Lower leg skin (tissue), 4 donors: Measurements from ENCODE around the gene TBX2. TPM values are rescaled to one million over a fixed set of nuclear protein-coding genes. Genes with fewer than 3 reads are reported as not detected.

Experiments
- DNase-seq, 2 donors: peaks; one replicate each; pipeline ENCODE4 v3.0.0-alpha.2; 2019; ENCODE audit warnings: low spot score in 2 of 2
- H3K4me3 ChIP-seq: fragments of 200-600 bp; sonication (generic); 2 replicates; pipeline ENCODE4 v1.5.1; 2017; ENCODE audit warnings: mild to moderate bottlenecking, low read depth; ENCODE audit not compliant: poor library complexity, severe bottlenecking
- POLR2A ChIP-seq, 2 donors: fragments of 450-650 bp; IDR thresholded peaks; one replicate each; pipeline ENCODE4 v1.6.1; 2016 to 2017; ENCODE audit warnings: antibody characterized with exemption in 2 of 2, mild to moderate bottlenecking in 1 of 2, moderate library complexity in 1 of 2
- WGBS, 2 donors: methylation state at CpG; one replicate each; pipeline ENCODE4 v1.1.5; 2018; 5-methylcytosine and 5-hydroxymethylcytosine counted together
- intact Hi-C: fragments of 100-400 bp; cut with DNase I; formaldehyde crosslinking; loops from one replicate; pipeline ENCODE4 v1.15.0; 2023; ENCODE audit warnings: low total_unique reads
- total RNA-seq, 4 donors: library from RNA; depleted of rRNA; stranded (reverse); fragments of >200 nt; gene quantifications; one replicate each; pipeline ENCODE4 v1.1.0, GENCODE V29; 2016
- TF ChIP-seq, protein P1 (sequence below), 3 donors: fragments of 450-650 bp; IDR thresholded peaks; one replicate each; pipeline ENCODE4 v1.5.1; 2016; ENCODE audit warnings: antibody characterized with exemption in 3 of 3, mild to moderate bottlenecking in 3 of 3, moderate library complexity in 2 of 3

The TBX2 gene
- total RNA-seq, 4 donors from 2014 or later: 0.25 to 9.1 (median 5.7) TPM

DNA sequence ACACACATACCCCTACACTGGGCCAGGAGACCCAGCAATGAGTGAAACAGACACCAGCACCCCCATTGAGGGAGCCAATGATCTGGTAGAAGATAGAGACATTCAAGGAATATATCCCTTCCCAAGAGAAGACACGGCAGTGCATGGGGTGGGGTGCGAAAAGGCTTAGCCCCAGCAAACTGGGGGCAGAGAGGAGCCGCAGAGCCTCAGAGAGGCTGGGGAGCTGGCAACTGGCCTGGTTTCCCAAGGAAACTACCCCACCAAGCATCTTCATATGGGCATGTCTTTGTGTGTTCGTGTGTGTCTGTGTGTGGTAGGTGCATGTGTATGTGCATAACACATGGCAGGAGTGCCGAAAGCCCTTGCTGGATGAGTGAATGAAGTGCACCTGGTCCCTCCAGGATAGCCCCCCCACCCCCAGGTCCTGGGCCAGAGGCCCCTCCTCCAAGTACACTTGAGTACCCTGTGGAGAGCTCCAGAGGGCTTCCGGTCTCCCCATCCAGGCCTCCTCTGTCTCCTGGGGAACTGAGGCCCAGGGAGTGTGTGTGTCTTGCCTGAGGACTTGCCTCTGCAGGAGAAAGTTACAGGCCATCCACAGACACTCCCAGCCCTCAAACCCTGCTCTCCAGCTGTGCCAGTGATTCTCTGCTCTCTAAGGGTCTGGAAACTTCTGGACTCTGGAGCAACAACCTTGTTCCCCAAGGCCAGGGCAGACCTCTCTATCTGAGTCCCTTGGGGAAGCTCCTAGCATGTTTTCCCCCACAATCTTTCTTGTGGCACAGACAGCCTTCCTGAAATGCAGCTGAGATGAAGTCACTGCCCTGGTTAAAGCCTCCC is 15.9 kb downstream of the TBX2 start:
- intact Hi-C loops: loop anchor here (10.0 kb wide), 1 partner anchor 419 kb away; no protein-coding TSS in a partner anchor
- 93 to 97% methylated on average over 5 to 6 of the region's 6 CpGs for WGBS, 2 donors
- no peak for TF ChIP-seq POLR2A (IDR thresholded peaks at IDR 0.05)
- TF ChIP-seq, protein P1, sequence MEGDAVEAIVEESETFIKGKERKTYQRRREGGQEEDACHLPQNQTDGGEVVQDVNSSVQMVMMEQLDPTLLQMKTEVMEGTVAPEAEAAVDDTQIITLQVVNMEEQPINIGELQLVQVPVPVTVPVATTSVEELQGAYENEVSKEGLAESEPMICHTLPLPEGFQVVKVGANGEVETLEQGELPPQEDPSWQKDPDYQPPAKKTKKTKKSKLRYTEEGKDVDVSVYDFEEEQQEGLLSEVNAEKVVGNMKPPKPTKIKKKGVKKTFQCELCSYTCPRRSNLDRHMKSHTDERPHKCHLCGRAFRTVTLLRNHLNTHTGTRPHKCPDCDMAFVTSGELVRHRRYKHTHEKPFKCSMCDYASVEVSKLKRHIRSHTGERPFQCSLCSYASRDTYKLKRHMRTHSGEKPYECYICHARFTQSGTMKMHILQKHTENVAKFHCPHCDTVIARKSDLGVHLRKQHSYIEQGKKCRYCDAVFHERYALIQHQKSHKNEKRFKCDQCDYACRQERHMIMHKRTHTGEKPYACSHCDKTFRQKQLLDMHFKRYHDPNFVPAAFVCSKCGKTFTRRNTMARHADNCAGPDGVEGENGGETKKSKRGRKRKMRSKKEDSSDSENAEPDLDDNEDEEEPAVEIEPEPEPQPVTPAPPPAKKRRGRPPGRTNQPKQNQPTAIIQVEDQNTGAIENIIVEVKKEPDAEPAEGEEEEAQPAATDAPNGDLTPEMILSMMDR (IDR thresholded peaks at IDR 0.05): no peak
- no peak for DNase-seq
- H3K4me3 ChIP-seq: no peak overlapping the region

DNA sequence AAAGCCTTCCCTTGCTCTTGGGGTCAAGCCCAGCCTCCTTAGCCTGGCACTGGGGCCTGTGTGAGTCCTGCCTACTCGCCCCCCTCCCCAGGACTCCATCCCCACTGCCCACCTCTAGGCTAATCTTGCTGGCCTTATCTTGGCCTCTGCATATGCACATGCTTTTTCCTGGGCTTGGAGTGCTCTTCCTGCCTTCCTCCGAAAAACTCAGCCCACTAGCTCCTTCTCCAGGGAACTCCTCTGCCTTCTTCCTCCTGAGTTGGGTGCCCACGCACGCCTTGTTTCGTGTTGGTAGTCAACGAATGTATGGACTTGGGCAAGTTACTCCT is 16.5 kb downstream of the TBX2 start:
- intact Hi-C loops: loop anchor here (10.0 kb wide), 1 partner anchor 419 kb away; no protein-coding TSS in a partner anchor
- H3K4me3 ChIP-seq: no peak overlapping the region
- DNase-seq: no peak
- 80 to 92% methylated on average over 6 of the region's 6 CpGs for WGBS, 2 donors
- no peak for TF ChIP-seq POLR2A (IDR thresholded peaks at IDR 0.05)
- TF ChIP-seq, protein P1 (IDR thresholded peaks at IDR 0.05): no peak

DNA sequence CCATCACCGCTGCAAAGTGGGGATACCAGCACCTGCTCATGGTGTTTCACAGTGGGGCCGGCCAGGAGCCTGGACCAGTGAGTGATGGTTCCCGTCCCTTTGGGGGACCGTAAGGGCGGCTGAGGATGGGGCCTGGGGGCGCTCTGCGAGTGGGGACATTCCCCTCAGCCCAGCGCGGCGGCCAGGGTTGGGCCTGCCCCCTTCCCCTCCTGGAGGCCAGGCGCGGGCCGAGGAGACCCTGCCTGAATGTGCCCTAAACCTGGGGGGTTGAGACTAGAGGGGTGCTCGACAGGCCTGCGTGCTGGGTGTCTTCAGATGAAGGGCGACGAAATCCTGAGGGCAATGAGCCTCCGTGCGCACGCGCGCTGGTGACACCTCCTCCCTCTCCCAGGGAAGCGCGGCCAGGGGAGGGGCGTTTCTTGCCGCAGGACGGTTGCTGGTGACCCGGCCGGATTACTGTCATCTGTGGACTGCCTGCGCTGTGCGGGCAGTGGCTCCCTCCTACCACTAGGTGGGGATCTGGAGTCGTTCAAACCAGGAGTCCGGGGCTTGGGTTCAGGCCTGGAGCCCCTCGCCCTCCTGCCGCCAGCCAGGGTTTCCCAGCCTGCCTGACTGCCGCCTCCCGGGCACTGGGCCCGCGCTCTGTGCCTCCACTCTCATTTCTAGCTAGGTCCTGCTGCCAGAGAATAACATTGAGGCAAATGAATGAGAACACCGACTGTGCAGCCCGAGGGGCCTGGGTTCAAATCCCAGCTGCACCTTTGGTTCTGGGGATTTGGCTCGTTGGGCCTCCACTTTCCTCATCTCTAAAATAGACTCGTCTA is 17.1 kb downstream of the TBX2 start:
- 27 to 28% methylated on average over 22 to 33 of the region's 43 CpGs for WGBS, 2 donors
- no peak overlapping the region for H3K4me3 ChIP-seq
- intact Hi-C loops: loop anchor here (10.0 kb wide), 1 partner anchor 418 kb away; no protein-coding TSS in a partner anchor
- DNase-seq: peak; percentile 69 to 97
- TF ChIP-seq POLR2A (IDR thresholded peaks at IDR 0.05): no peak
- TF ChIP-seq, protein P1 (IDR thresholded peaks at IDR 0.05): peak in 1 of 3 donors; percentile 55

DNA sequence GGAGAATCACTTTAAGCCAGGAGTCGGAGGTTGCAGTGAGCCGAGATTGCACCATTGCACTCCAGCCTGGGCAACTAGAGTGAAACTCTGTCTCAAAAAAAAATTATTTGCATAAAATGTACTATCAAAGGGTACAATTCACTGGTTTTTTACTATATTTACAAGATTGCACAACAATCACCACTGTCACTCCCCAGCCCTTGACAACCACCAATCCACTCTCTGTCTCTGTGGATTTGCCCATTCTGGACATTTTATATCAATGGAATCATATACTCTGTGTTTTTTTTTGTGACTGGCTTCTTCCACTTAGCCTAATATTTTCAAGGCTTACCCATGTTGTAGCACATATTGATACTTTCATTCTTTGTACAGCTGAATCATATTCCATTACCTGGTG is 18.8 kb downstream of the TBX2 start:
- DNase-seq: no peak
- no peak overlapping the region for H3K4me3 ChIP-seq
- no peak for TF ChIP-seq POLR2A (IDR thresholded peaks at IDR 0.05)
- TF ChIP-seq, protein P1 (IDR thresholded peaks at IDR 0.05): no peak
- WGBS, 2 donors: 87 to 91% methylated on average over 2 of the region's 2 CpGs
- intact Hi-C loops: loop anchor here (10.0 kb wide), 1 partner anchor 416 kb away; no protein-coding TSS in a partner anchor

DNA sequence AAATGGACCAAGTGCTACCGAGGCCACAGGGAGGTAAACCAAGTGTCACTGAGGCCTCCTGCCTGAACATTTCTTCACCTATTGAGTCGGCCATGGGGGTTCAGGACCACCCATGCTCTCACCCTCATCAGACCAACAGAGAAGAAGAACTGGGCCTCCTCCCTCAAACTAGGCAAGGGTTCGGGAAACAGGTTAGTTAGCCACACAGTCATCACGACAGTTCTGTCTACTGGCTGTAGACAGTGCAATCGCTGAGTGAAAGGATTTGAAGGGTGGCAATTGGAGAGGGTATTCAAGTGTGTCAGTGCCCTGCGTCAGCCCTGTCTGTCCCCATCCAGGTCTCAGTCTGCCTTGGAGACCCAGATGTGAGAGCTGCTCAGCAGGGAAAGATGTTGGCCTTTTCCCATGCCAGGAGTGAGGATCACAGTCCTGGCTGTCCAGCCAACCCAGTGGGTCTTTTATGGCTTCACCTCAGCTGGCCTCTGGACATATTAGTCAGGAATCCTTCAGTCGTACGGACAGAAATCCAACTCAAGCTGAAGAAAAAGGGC is 19.9 kb downstream of the TBX2 start:
- TF ChIP-seq POLR2A (IDR thresholded peaks at IDR 0.05): no peak
- TF ChIP-seq, protein P1 (IDR thresholded peaks at IDR 0.05): no peak
- WGBS, 2 donors: 80 to 82% methylated on average over 8 of the region's 8 CpGs
- intact Hi-C loops: loop anchor here (10.0 kb wide), 1 partner anchor 415 kb away; no protein-coding TSS in a partner anchor
- H3K4me3 ChIP-seq: no peak overlapping the region
- DNase-seq: no peak
